Measurements from ENCODE around the gene GALNT10. TPM values are rescaled to one million over a fixed set of nuclear protein-coding genes. Genes with fewer than 3 reads are reported as not detected.

Gene GALNT10
- total and polyA plus RNA-seq, 2 of the 8 experiments (the other 6 are each of a cell fraction or from before 2014, with no cell fraction given), result 4.6 to 15.5 TPM

GRCh38 chr5:154271936-154272514 lies 81.5 kb downstream of the GALNT10 start:
- 0 out of 2 replicates have a peak, but pooled peaks cover 3% of the 10 kb centered on the region for H3K79me1 ChIP-seq (ENCODE audit: low read depth, low read length)
- H3K23me2 ChIP-seq (ENCODE audit: low read depth, low read length), result no peaks in the 10 kb centered on the region
- H3K79me2 ChIP-seq (ENCODE audit: control insufficient read depth in 1 of 2, insufficient read depth in 2 of 2, low read length in 2 of 2), result no peaks in the 10 kb centered on the region
- H3K4me3 ChIP-seq (ENCODE audit: extremely low read depth in 1 of 4, insufficient read depth in 2 of 4, low read depth in 3 of 4, low read length in 4 of 4), result no peak overlapping the region
- H4K8ac ChIP-seq (ENCODE audit: extremely low read depth, insufficient read depth, low read length), result no peak overlapping the region
- no peak overlapping the region for H4K91ac ChIP-seq (replicated peaks; ENCODE audit: insufficient read length, low read length)
- H3K27ac ChIP-seq (ENCODE audit: low read depth, low read length), result no peak overlapping the region
- no peak overlapping the region for H2AFZ ChIP-seq (ENCODE audit: low read length)
- no peaks in the 10 kb centered on the region for H3K27me3 ChIP-seq (replicated peaks in 1 of 4; ENCODE audit: control insufficient read depth in 3 of 4, extremely low read depth in 1 of 4, insufficient read depth in 3 of 4, low read length in 3 of 4)
- FAIRE-seq (no peak), DNase-seq (ENCODE audit: low read depth in 1 of 2, low spot score in 2 of 2) (no peak)
- no peak overlapping the region for H3K9ac ChIP-seq (replicated peaks in 1 of 4; ENCODE audit: extremely low read depth in 1 of 4, low read depth in 3 of 4, low read length in 3 of 4)
- CTCF ChIA-PET (ENCODE audit: partially characterized antibody), result interaction anchor here (0.9 kb wide), 1 partner anchor 11 kb away, joined by 3 read pairs; no protein-coding TSS in a partner anchor
- 75% methylated on average over 6 of the region's 6 CpGs; no CpG with 5 or more reads in 1 of the 2 experiments for WGBS, 2 experiments (ENCODE audit: extremely low coverage in 1 of 2, insufficient coverage in 1 of 2, insufficient read length in 1 of 2, insufficient replicate concordance in 2 of 2, low coverage in 1 of 2, low lambda C conversion rate in 2 of 2, missing lambda C conversion rate in 1 of 2)
- H3K36me3 ChIP-seq (ENCODE audit: control insufficient read depth in 2 of 4, insufficient read depth in 4 of 4, low read length in 3 of 4), result no peaks in the 10 kb centered on the region
- no peak overlapping the region for H3K23ac ChIP-seq (ENCODE audit: insufficient read length)
- no peak overlapping the region for H3K56ac ChIP-seq (replicated peaks; ENCODE audit: insufficient read length, low read depth, low read length)
- H4K5ac ChIP-seq (ENCODE audit: insufficient read length, low read depth, low read length), result no peak overlapping the region
- H3K4me1 ChIP-seq (replicated peaks in 1 of 4; ENCODE audit: control insufficient read depth in 3 of 4, insufficient read depth in 4 of 4, low read length in 3 of 4), result peaks cover 0 to 9% (median 0%) of the 10 kb centered on the region in 4 experiments; a peak in 1 of 7 replicates
- H2AK5ac ChIP-seq (ENCODE audit: low read depth, low read length), result no peak overlapping the region
- H2BK120ac ChIP-seq (replicated peaks; ENCODE audit: low read depth, low read length), result no peak overlapping the region
- no peak overlapping the region for H3K4ac ChIP-seq (replicated peaks; ENCODE audit: insufficient read length, low read depth, low read length)
- no peak overlapping the region for H2BK20ac ChIP-seq (ENCODE audit: low read length)
- H2BK15ac ChIP-seq (ENCODE audit: low read length), result no peak overlapping the region
- no peak overlapping the region for H2BK5ac ChIP-seq (ENCODE audit: low read depth, low read length)
- no peak for TF ChIP-seq TAF7 (optimal IDR thresholded peaks at IDR 0.05; ENCODE audit: borderline replicate concordance, low read depth, low read length)
- TF ChIP-seq EP300 (IDR thresholded peaks at IDR 0.05; ENCODE audit: borderline replicate concordance in 1 of 2, low read depth in 2 of 2, low read length in 2 of 2), result no peak
- TF ChIP-seq ATF3 (IDR thresholded peaks at IDR 0.05; ENCODE audit: insufficient read depth, low read depth, low read length), result no peak
- TF ChIP-seq SIX5 (IDR thresholded peaks at IDR 0.05; ENCODE audit: low read depth, low read length), result no peak
- no peak for TF ChIP-seq MAFK (IDR thresholded peaks at IDR 0.05; ENCODE audit: low read depth, low read length)
- no peak for TF ChIP-seq SP1 (IDR thresholded peaks at IDR 0.05; ENCODE audit: low read depth, low read length)
- H2BK12ac ChIP-seq (ENCODE audit: low read depth, low read length), result no peak overlapping the region
- H3K4me2 ChIP-seq (ENCODE audit: insufficient read depth in 1 of 2, low read depth in 2 of 2, low read length in 2 of 2), result no peak overlapping the region
- no peak overlapping the region for H3K14ac ChIP-seq (ENCODE audit: insufficient read length)
- POLR2A ChIA-PET (ENCODE audit: partially characterized antibody), result no interaction called here
- H3K18ac ChIP-seq (ENCODE audit: extremely low read depth, low read length), result no peak overlapping the region
- peaks cover 0 to 2% of the 10 kb centered on the region in 2 experiments for H4K20me1 ChIP-seq (replicated peaks in 1 of 2; ENCODE audit: control insufficient read depth in 1 of 2, insufficient read depth in 2 of 2, low read length in 2 of 2)
- no peaks in the 10 kb centered on the region for H3K9me3 ChIP-seq (ENCODE audit: insufficient read depth in 2 of 2, low read depth in 1 of 2, low read length in 1 of 2)
